Activated CD4-positive, CD25-positive, alpha-beta regulatory T cell treated with anti-CD3 and anti-CD28 coated beads, Interleukin-2, amount 50 U/mL, for 72 hours (primary cell): ENCODE results near the gene STMND1.

Source experiments
- DNase-seq: peaks from one replicate; pipeline ENCODE4 v3.0.0; 2021

The STMND1 gene

GRCh38 chr6:17099401-17100059 lies 2.3 kb upstream of the STMND1 start:
- DNase-seq: no peak

- no peak for DNase-seq
Observed at GRCh38 chr6:17100806-17101205, 1.0 kb upstream of the STMND1 start.

GRCh38 chr6:17102258-17102870 lies 514 bp downstream of the STMND1 start:
- DNase-seq: no peak

GRCh38 chr6:17103715-17104114 lies 1.9 kb downstream of the STMND1 start:
- no peak for DNase-seq

- DNase-seq: no peak
Observed at GRCh38 chr6:17107863-17108262, 6.0 kb downstream of the STMND1 start.

GRCh38 chr6:17115251-17116116 lies 13.6 kb downstream of the STMND1 start:
- DNase-seq: no peak

GRCh38 chr6:17116117-17116440 lies 14.2 kb downstream of the STMND1 start:
- DNase-seq: no peak

- no peak for DNase-seq
Observed at GRCh38 chr6:17120019-17120418, 18.2 kb downstream of the STMND1 start.

- DNase-seq: no peak
Observed at GRCh38 chr6:17125407-17125806, 23.6 kb downstream of the STMND1 start.

GRCh38 chr6:17130786-17131185 lies 28.9 kb downstream of the STMND1 start:
- DNase-seq: no peak

- no peak for DNase-seq
Observed at GRCh38 chr6:17132967-17133366, 31.1 kb downstream of the STMND1 start.

- no peak for DNase-seq
Observed at GRCh38 chr6:17138033-17138432, 36.2 kb downstream of the STMND1 start.

GRCh38 chr6:17144016-17144415 lies 42.2 kb downstream of the STMND1 start:
- DNase-seq: no peak

GRCh38 chr6:17149571-17149970 lies 47.7 kb downstream of the STMND1 start:
- DNase-seq: no peak

- DNase-seq: no peak
Observed at GRCh38 chr6:17150096-17150495, 48.2 kb downstream of the STMND1 start.

- DNase-seq: no peak
Observed at GRCh38 chr6:17151888-17152287, 50.0 kb downstream of the STMND1 start.

- no peak for DNase-seq
Observed at GRCh38 chr6:17152703-17153102, 50.9 kb downstream of the STMND1 start.

- peak; percentile 47 for DNase-seq
Observed at GRCh38 chr6:17156112-17156921, 54.5 kb downstream of the STMND1 start.

GRCh38 chr6:17156966-17157365 lies 55.1 kb downstream of the STMND1 start:
- no peak for DNase-seq

- no peak for DNase-seq
Observed at GRCh38 chr6:17157617-17158016, 55.8 kb downstream of the STMND1 start.

- DNase-seq: no peak
Observed at GRCh38 chr6:17159240-17159639, 57.4 kb downstream of the STMND1 start.

- DNase-seq: no peak
Observed at GRCh38 chr6:17161076-17161475, 59.2 kb downstream of the STMND1 start.

GRCh38 chr6:17165383-17165782 lies 63.5 kb downstream of the STMND1 start:
- DNase-seq: no peak
